Sigmoid colon (tissue), 4 donors: ENCODE results near the gene PDX1.

Source experiments
- CTCF ChIP-seq, 4 experiments: fragments of 450-650 bp in 3 of 4; fragments of 200-600 bp in 1 of 4; IDR thresholded peaks; one replicate each; pipeline ENCODE4 v1.5.1; 2016 to 2019; ENCODE audit warnings: antibody characterized with exemption in 4 of 4, mild to moderate bottlenecking in 3 of 4, moderate library complexity in 2 of 4
- POLR2A ChIP-seq, 2 donors: fragments of 450-650 bp; IDR thresholded peaks; one replicate each; pipeline ENCODE4 v1.6.1; 2016; ENCODE audit warnings: antibody characterized with exemption in 2 of 2, mild to moderate bottlenecking in 2 of 2, moderate library complexity in 2 of 2
- POLR2AphosphoS5 ChIP-seq, 4 donors: sonication (generic); formaldehyde crosslinking; IDR thresholded peaks; one replicate each; pipeline ENCODE4 v1.6.1; 2017; ENCODE audit warnings: antibody characterized with exemption in 4 of 4

- TF ChIP-seq POLR2A (IDR thresholded peaks at IDR 0.05), result no peak
- TF ChIP-seq POLR2AphosphoS5 (IDR thresholded peaks at IDR 0.05), result no peak
- TF ChIP-seq CTCF (IDR thresholded peaks at IDR 0.05), result peak; percentile 51 to 80 (median 66)
Observed at GRCh38 chr13:27953676-27954405, 34.0 kb downstream of the PDX1 start.
